GM19328 (cell line): Measurements from ENCODE around the gene KCNG1.
"Not testable (repeated sequence)": the region's sequence is repeated elsewhere in the genome, so short reads cannot be mapped to it uniquely, and the experiment has no call there.

Experiments
- ATAC-seq: cut with Tn5 transposase; IDR thresholded peaks from one replicate; pipeline ENCODE4 v1.9.1; 2021; ENCODE audit warnings: mild to moderate bottlenecking, moderate library complexity; ENCODE audit not compliant: unreplicated experiment

Gene KCNG1

DNA sequence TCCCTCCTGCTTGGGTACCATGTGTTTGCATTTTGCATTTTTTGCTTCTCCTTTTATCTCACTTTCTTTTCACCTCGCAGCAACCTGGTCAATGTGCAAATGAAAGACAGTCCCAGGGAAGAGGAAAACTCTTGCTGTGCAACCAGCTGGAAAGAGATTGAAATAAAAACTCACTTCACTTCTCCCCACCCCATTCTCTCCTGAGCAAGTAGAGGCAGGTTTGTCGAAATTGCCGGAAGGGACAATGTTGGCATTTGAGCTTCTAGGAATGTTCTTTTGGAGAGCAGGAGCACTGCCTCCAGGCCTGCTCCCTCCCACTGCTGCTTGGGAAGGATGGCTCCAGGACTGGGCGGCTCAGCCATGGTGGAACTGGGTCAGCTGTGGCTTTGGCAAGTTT is 30.6 kb downstream of the KCNG1 start:
- ATAC-seq, result no peak

GRCh38 chr20:50991076-50991475 is 31.8 kb downstream of the KCNG1 start:
- ATAC-seq, result no peak

DNA sequence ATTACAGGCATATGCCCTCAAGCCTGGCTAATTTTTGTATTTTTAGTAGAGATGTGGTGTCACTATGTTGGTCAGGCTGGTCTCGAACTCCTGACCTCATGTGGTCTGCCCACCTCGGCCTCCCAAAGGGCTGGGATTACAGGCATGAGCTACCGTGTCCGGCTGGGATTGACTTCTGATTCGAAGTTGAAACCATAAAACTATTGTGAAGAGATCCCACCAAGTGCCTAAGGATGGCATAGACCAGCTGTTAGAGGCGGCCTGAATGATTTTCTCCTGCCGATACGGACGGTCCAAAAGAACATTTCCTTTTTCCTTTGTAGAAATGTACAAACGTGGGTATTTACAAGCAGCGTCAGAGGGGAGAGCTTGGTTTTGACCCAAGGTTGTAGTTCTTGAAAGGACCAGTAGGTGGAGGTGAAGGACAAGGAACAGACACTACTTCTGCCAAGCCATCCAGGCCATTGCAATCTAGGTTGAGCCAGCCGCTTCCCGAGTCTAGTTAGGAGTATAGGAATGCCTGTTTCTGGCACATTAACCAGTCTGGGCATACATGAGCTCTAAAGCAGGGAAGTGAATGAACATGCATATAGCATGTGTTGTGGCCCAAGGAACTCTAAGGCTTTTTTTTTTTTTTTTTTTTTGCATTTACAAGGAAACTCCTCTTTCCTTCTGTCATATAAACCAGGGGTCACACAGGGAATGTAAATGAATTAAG is 35.3 kb downstream of the KCNG1 start:
- ATAC-seq, result no peak

GRCh38 chr20:50983321-50983720 is 39.6 kb downstream of the KCNG1 start:
- ATAC-seq, result no peak

- no peak for ATAC-seq
Observed at GRCh38 chr20:50982363-50982762, 40.5 kb downstream of the KCNG1 start.

GRCh38 chr20:50981714-50982048 is 41.2 kb downstream of the KCNG1 start:
- no peak for ATAC-seq

DNA sequence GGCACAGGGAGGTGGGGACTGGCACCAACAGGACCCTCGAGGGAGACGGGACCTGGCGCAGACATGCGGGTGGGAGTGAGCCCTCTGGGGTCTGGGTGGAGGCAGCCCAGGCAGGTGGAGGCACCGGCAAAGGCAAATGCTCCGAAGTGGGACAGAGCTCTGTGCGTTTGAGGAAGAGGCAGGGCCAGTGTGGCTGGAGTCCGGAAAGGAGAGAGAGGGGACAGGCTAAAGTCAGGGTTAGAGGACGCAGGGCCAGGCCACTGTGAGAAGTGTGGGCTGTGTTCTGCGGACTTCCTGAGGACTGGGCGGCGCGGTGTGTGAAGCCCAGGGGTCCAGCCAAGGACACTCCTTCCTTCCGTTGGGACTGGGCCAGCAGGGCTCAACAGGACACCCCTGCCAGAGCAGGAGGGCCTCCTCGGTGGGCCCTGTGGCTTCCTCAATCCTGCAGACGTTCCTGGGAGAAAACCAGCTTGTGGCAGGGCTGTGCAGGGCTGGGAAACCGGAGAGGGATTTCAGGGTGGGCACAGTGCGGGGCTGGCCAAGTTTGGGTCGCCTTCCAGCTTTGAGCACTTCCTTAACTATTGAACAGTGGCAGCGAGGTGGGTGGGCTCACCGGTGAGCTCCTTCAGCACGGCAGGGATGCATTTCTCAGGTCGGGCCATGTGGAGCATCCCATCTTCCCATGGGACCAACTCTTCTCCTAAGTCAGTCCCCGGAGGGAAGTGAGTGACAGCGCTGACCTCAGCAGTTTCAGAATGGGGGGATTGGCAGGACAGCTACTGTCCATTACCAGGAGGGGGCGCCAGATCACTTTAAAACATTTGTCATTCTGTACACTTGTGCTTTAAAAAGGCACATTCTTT is 41.8 kb downstream of the KCNG1 start:
- ATAC-seq, result no peak

DNA sequence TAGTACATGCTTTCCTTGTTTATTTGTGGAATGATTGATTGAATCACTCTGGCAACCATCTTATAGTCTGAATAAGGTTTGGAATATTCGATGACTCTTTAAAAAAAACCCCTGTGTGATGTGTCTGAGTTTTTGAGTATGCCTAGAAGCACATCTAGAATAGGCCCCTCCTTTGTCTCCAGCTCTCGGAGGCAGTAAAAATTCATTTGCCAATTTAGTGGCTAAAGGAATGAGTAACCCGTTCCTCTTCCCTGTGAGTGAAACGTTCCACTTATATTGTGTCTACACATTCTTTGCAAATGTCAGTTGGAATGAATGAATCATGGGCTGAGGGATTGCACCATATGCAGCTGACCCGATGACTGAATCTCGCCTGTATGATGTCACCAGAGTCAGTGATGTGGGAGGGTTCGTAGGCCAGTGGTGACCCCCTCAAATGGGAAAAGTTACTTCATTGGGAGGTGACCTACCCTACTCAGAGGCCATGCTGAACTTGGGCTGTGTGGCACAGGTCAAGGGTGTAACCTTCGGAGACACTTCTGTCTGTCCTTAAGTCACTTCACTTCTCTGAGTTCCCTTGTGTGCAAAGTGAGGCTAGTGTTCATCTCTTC is 42.7 kb downstream of the KCNG1 start:
- no peak for ATAC-seq

DNA sequence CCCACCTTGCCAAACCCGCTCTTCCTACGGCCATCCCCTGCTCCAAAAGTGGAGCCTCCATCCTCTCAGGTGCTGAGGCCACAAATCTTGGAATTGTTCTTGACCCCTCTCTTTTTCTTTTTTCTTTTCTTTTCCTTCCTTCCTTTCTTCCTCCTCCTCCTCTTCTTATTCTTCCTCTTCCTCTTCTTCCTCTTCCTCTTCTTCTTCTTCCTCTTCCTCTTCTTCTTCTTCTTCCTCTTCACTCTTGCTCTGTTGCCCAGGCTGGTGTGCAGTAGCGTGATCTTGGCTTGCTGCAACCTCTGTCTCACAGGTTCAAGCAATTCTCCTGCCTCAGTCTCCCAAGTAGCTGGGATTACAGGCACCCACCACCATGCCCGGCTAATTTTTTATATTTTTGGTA is 44.4 kb downstream of the KCNG1 start:
- ATAC-seq, result not testable (repeated sequence)

DNA sequence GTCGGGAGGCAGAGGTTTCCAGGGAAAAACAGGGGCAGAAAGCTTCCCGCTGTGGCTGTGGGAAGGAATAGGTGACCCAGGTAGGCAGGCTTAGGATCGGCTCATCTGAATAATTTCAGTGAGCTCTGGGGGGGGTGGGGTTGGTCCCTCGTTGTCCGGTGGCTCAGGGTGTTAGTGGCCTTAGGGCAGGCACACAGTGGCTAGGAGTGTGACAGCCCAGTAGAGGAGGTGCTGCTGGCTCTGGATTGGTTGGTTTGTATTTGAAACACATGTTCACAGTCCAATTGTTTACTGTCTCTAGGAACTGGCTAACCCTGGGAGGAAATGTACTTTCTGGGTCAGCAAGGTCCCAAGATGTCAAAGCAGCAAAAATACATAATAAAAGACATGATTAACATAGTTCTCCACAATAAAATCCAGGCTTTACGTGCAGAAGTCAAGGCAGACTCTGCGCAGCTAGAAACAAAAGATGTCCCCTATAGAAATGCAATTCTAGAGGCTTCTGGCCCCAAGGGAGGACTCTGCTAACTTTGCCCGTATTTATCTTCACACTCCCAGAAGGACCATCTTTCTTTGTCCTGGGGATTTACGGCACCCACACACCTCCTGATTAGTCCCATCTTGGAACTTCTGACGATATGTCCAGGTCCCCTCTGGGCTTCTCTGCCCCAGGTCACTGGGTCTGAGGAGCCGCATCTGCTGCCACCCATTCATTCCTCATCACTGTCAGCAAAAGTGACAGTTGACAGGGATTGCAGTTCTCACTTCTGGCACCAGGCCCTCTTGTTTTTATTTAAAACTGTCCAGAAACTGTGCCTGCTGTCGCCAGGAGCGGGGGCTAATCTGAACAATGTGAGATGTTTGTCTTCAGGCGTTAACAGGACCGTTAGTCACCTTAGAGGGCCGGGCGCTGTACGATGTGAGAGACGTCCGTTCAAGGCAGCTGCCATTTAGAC is 45.6 kb downstream of the KCNG1 start:
- no peak for ATAC-seq

DNA sequence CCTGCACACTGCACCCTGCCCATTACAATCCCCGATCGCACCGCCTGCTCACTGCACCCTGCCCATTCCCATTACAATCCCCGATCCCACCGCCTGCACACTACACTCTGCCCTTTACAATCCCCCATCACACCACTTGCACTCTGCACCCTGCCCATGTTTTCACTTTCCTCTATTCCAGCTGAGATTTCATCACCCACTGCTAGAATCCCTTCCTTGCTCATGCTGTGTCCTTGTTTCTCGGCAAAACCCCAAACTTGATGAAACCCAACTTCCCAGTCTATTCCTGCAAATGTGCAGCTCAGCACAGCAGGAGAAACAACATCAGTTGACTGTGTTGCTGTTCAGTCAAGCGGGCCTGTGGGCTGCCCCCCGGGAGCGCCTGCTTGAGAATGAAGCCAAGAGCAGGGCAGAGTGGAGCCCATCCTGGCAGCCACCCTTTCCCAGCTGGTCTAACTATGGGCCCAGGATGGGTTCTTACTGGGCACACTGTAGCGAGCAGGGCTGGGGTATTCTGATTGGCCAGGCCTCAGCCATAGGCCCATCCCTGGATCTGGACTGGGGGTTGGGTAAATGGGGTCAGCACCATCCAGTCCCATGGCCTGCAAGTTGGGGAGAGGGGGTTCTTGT is 47.1 kb downstream of the KCNG1 start:
- ATAC-seq, result no peak

- no peak for ATAC-seq
Observed at GRCh38 chr20:50969912-50970311, 53.0 kb downstream of the KCNG1 start.

GRCh38 chr20:50969435-50969834 is 53.5 kb downstream of the KCNG1 start:
- ATAC-seq, result no peak

DNA sequence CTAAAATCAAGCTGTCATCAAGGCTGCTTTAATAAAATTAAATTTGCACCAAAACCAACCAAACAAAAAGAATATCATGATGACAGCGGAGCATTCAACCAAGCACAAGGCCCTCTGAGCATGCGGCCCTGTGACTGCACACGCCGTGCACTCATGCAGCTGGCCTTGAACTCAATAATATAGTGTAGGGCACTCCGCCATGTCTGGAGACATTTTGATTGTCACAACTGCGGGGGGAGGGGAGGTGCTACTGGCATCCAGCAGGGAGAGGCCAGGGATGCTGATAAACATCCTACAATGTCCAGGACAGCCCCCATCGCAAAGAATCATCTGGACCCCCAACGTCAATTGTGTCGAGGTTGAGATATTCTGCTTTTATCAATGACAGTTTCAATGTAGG is 54.6 kb downstream of the KCNG1 start:
- ATAC-seq, result no peak

DNA sequence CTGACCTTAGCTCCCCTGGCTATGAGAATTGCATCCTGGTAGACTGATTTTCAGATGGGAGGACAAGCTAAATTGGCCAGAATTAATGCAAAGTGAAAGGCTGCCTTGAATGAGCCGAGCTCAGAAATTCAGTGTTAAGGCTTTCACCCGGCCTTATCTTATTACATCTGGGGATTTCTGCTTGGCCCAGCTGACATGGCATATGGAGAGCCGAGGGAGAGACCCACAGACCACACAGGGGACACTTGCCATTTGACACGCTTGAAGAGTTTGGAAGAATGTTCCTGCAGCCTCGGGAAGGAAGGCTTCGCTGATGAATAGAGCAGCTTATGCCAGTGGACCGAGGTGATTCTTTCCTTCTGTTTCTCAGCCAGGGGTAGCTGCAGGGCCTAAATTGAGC is 55.3 kb downstream of the KCNG1 start:
- ATAC-seq, result no peak

DNA sequence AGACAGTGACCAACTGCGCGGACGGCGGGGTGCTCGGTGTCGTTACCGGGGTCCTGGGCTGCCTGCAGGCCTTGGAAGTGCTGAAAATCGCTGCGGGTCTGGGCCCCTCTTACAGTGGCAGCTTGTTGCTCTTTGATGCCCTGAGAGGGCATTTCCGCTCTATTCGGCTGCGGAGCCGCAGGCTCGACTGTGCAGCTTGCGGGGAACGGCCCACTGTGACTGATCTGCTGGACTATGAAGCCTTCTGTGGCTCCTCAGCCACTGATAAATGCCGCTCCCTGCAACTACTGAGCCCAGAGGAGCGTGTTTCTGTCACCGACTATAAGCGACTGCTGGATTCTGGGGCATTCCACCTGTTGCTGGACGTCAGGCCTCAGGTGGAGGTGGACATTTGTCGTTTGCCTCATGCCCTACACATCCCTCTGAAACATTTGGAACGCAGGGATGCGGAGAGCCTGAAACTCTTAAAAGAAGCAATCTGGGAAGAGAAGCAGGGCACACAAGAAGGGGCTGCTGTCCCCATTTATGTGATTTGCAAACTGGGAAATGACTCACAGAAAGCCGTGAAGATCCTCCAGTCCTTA is 63.3 kb downstream of the KCNG1 start:
- no peak for ATAC-seq

- ATAC-seq, result peak; percentile 72
Observed at GRCh38 chr20:50958615-50959542, 64.0 kb downstream of the KCNG1 start, which contains the start of gene MOCS3. Gene MOCS3, plus strand, starts transcription at chr20:50958818. Its CDS starts 25 bp downstream, at chr20:50958843.

- ATAC-seq, result peak; percentile 76
Observed at GRCh38 chr20:50957798-50958614, 64.9 kb downstream of the KCNG1 start, which contains the start of gene DPM1. Gene DPM1, minus strand, starts transcription at chr20:50958532. Its CDS starts 9 bp downstream, at chr20:50958523.
